Parathyroid adenoma (tissue), 2 donors: ENCODE measurements around the gene ANKS6.

ENCODE experiments used
- H2AFZ ChIP-seq: fragments of 300-600 bp; sonication (generic); one replicate; pipeline ENCODE4 v1.7.0; 2017; ENCODE audit warnings: antibody characterized with exemption, mild to moderate bottlenecking
- H3K27ac ChIP-seq: fragments of 300-600 bp; sonication (generic); one replicate; pipeline ENCODE4 v1.7.0; 2017
- H3K27me3 ChIP-seq: fragments of 300-600 bp; sonication (generic); one replicate; pipeline ENCODE4 v1.7.0; 2017; ENCODE audit warnings: low read length; ENCODE audit not compliant: control insufficient read depth, insufficient read depth
- H3K36me3 ChIP-seq: fragments of 300-600 bp; sonication (generic); one replicate; pipeline ENCODE4 v1.7.0; 2017; ENCODE audit warnings: low read length; ENCODE audit not compliant: control insufficient read depth, insufficient read depth
- H3K4me1 ChIP-seq: fragments of 300-600 bp; sonication (generic); one replicate; pipeline ENCODE4 v1.7.0; 2017; ENCODE audit warnings: control low read depth
- H3K4me2 ChIP-seq: fragments of 300-600 bp; sonication (generic); one replicate; pipeline ENCODE4 v1.7.0; 2017; ENCODE audit warnings: low read length
- H3K4me3 ChIP-seq: fragments of 300-600 bp; sonication (generic); one replicate; pipeline ENCODE4 v1.7.0; 2017; ENCODE audit warnings: low read depth, low read length
- H3K79me2 ChIP-seq: fragments of 300-600 bp; sonication (generic); one replicate; pipeline ENCODE4 v1.7.0; 2017; ENCODE audit warnings: control low read depth
- H3K9ac ChIP-seq: fragments of 300-600 bp; sonication (generic); one replicate; pipeline ENCODE4 v1.7.0; 2017; ENCODE audit warnings: mild to moderate bottlenecking
- H3K9me3 ChIP-seq: fragments of 300-600 bp; sonication (generic); one replicate; pipeline ENCODE4 v1.7.0; 2017; ENCODE audit warnings: low read length; ENCODE audit not compliant: control insufficient read depth
- CTCF ChIP-seq: fragments of 300-600 bp; sonication (generic); IDR thresholded peaks from one replicate; pipeline ENCODE4 v1.7.0; 2017; ENCODE audit warnings: antibody characterized with exemption, mild to moderate bottlenecking
- donor health status: primary hyperparathyroidism.

ANKS6 gene

GRCh38 chr9:98795970-98796363 lies 388 bp downstream of the ANKS6 start:
- no peak for TF ChIP-seq CTCF
- no peaks in the 10 kb centered on the region for H3K36me3 ChIP-seq
- no peaks in the 10 kb centered on the region for H3K27me3 ChIP-seq
- peak overlapping the region; percentile 67 for H3K4me2 ChIP-seq
- no peaks in the 10 kb centered on the region for H3K79me2 ChIP-seq
- H3K9ac ChIP-seq = no peak overlapping the region
- peak overlapping the region; percentile 74 for H2AFZ ChIP-seq
- peak overlapping the region; percentile 46 for H3K4me3 ChIP-seq
- no peak overlapping the region for H3K27ac ChIP-seq
- H3K9me3 ChIP-seq = no peaks in the 10 kb centered on the region
- H3K4me1 ChIP-seq = peaks cover 6% of the 10 kb centered on the region

GRCh38 chr9:98795295-98795955 lies 930 bp downstream of the ANKS6 start:
- H2AFZ ChIP-seq = peak overlapping the region; percentile 74
- no peak overlapping the region for H3K9ac ChIP-seq
- no peaks in the 10 kb centered on the region for H3K79me2 ChIP-seq
- H3K4me3 ChIP-seq = peak overlapping the region; percentile 46
- H3K27me3 ChIP-seq = no peaks in the 10 kb centered on the region
- no peak overlapping the region for H3K27ac ChIP-seq
- H3K4me1 ChIP-seq = peaks cover 6% of the 10 kb centered on the region
- no peak for TF ChIP-seq CTCF
- peak overlapping the region; percentile 67 for H3K4me2 ChIP-seq
- no peaks in the 10 kb centered on the region for H3K36me3 ChIP-seq
- H3K9me3 ChIP-seq = no peaks in the 10 kb centered on the region

- no peak overlapping the region for H3K4me3 ChIP-seq
- no peaks in the 10 kb centered on the region for H3K36me3 ChIP-seq
- no peaks in the 10 kb centered on the region for H3K79me2 ChIP-seq
- no peak for TF ChIP-seq CTCF
- H3K4me2 ChIP-seq = no peak overlapping the region
- H3K4me1 ChIP-seq = peaks cover 6% of the 10 kb centered on the region
- no peaks in the 10 kb centered on the region for H3K9me3 ChIP-seq
- H3K9ac ChIP-seq = no peak overlapping the region
- H2AFZ ChIP-seq = no peak overlapping the region
- H3K27me3 ChIP-seq = no peaks in the 10 kb centered on the region
- H3K27ac ChIP-seq = no peak overlapping the region
Measured at GRCh38 chr9:98794802-98795201, 1.6 kb downstream of the ANKS6 start.

- H3K27me3 ChIP-seq = no peaks in the 10 kb centered on the region
- H3K4me2 ChIP-seq = no peak overlapping the region
- no peaks in the 10 kb centered on the region for H3K36me3 ChIP-seq
- H2AFZ ChIP-seq = no peak overlapping the region
- H3K27ac ChIP-seq = no peak overlapping the region
- no peak overlapping the region for H3K9ac ChIP-seq
- H3K9me3 ChIP-seq = no peaks in the 10 kb centered on the region
- no peak for TF ChIP-seq CTCF
- H3K79me2 ChIP-seq = no peaks in the 10 kb centered on the region
- peaks cover 6% of the 10 kb centered on the region for H3K4me1 ChIP-seq
- H3K4me3 ChIP-seq = no peak overlapping the region
Measured at GRCh38 chr9:98793031-98793430, 3.3 kb downstream of the ANKS6 start.
